Measurements from ENCODE around the gene SNAPIN.
"Not testable (repeated sequence)": the region's sequence is repeated elsewhere in the genome, so short reads cannot be mapped to it uniquely, and the experiment has no call there.

- TF ChIP-seq CTCF (IDR thresholded peaks at IDR 0.05; ENCODE audit: low read depth, low read length); MYC (IDR thresholded peaks at IDR 0.05; ENCODE audit: low read depth, low read length); POLR2A (IDR thresholded peaks at IDR 0.05; ENCODE audit: extremely low read depth, insufficient read length): not testable (repeated sequence)
Measured at GRCh38 chr1:153640213-153640612, 18.3 kb upstream of the SNAPIN start.
